ACC112 (cell line): ENCODE measurements around the gene GNAS.

Experiments
- H2AFZ ChIP-seq: fragments of 200-600 bp; sonication (generic); one replicate; pipeline ENCODE4 v1.6.0; 2017; ENCODE audit warnings: antibody characterized with exemption, low read length; ENCODE audit not compliant: unreplicated experiment
- H3K27ac ChIP-seq: fragments of 200-600 bp; sonication (generic); 2 replicates; pipeline ENCODE4 v1.5.1; 2014; ENCODE audit warnings: low read depth, mild to moderate bottlenecking, antibody characterized with exemption, low read length, moderate library complexity
- H3K27me3 ChIP-seq: fragments of 200-600 bp; sonication (generic); 2 replicates; pipeline ENCODE4 v1.6.1; 2014; ENCODE audit warnings: mild to moderate bottlenecking, antibody characterized with exemption, low read length, moderate library complexity, mixed read lengths; ENCODE audit not compliant: insufficient read depth
- H3K36me3 ChIP-seq: fragments of 200-600 bp; sonication (generic); 2 replicates; pipeline ENCODE4 v1.6.1; 2016; ENCODE audit warnings: mild to moderate bottlenecking, antibody characterized with exemption, low read length, moderate library complexity, mixed read lengths; ENCODE audit not compliant: insufficient read depth
- H3K4me1 ChIP-seq: fragments of 200-600 bp; sonication (generic); one replicate; pipeline ENCODE4 v1.6.1; 2016; ENCODE audit warnings: low read length, mixed read lengths; ENCODE audit not compliant: insufficient read depth, unreplicated experiment, control insufficient read depth
- H3K4me3 ChIP-seq: fragments of 200-600 bp; sonication (generic); 2 replicates; pipeline ENCODE4 v1.5.1; 2014; ENCODE audit warnings: mild to moderate bottlenecking, low read depth, low read length
- H3K79me2 ChIP-seq: fragments of 200-600 bp; sonication (generic); one replicate; pipeline ENCODE4 v1.6.0; 2016; ENCODE audit warnings: low read length; ENCODE audit not compliant: control insufficient read depth, unreplicated experiment, insufficient read depth

Gene GNAS

GRCh38 chr20:58908941-58909340 is 56.4 kb downstream of the GNAS start:
- H3K4me3 ChIP-seq, result no peak overlapping the region
- H3K4me1 ChIP-seq, result peaks cover 18% of the 10 kb centered on the region
- H3K79me2 ChIP-seq, result peaks cover 22% of the 10 kb centered on the region
- peaks cover 53% of the 10 kb centered on the region for H3K36me3 ChIP-seq
- no peaks in the 10 kb centered on the region for H3K27me3 ChIP-seq
- no peak overlapping the region for H2AFZ ChIP-seq
- no peak overlapping the region for H3K27ac ChIP-seq

DNA sequence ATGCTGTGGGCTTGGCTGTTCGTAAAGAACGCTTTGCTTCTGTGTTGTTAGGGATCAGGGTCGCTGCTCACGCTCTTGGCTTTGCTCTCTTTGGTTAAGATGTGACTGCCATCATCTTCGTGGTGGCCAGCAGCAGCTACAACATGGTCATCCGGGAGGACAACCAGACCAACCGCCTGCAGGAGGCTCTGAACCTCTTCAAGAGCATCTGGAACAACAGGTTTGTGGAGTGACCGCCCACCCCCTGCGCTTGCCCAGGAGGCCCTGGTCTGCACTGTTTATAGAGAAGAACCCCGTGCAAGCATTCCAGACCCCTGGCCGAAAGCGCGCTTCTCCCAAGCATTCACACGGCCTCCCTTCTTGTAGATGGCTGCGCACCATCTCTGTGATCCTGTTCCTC is 57.1 kb downstream of the GNAS start:
- H3K79me2 ChIP-seq, result peaks cover 20% of the 10 kb centered on the region
- H3K36me3 ChIP-seq, result peaks cover 53% of the 10 kb centered on the region
- H3K4me1 ChIP-seq, result peaks cover 18% of the 10 kb centered on the region
- no peak overlapping the region for H2AFZ ChIP-seq
- no peaks in the 10 kb centered on the region for H3K27me3 ChIP-seq
- H3K27ac ChIP-seq, result no peak overlapping the region
- no peak overlapping the region for H3K4me3 ChIP-seq

GRCh38 chr20:58910473-58910872 is 58.0 kb downstream of the GNAS start:
- no peaks in the 10 kb centered on the region for H3K27me3 ChIP-seq
- peaks cover 45% of the 10 kb centered on the region for H3K36me3 ChIP-seq
- no peak overlapping the region for H2AFZ ChIP-seq
- H3K4me3 ChIP-seq, result no peak overlapping the region
- no peak overlapping the region for H3K27ac ChIP-seq
- peaks cover 18% of the 10 kb centered on the region for H3K4me1 ChIP-seq
- peaks cover 13% of the 10 kb centered on the region for H3K79me2 ChIP-seq

- Histone ChIP-seq H3K27me3 (no peaks in the 10 kb centered on the region), H3K79me2 (peaks cover 13% of the 10 kb centered on the region), H2AFZ (no peak overlapping the region), H3K4me1 (peaks cover 18% of the 10 kb centered on the region), H3K4me3 (no peak overlapping the region), H3K36me3 (peaks cover 37% of the 10 kb centered on the region), H3K27ac (no peak overlapping the region)
These were observed 58.8 kb downstream of the GNAS start for GRCh38 chr20:58911309-58911708.

DNA sequence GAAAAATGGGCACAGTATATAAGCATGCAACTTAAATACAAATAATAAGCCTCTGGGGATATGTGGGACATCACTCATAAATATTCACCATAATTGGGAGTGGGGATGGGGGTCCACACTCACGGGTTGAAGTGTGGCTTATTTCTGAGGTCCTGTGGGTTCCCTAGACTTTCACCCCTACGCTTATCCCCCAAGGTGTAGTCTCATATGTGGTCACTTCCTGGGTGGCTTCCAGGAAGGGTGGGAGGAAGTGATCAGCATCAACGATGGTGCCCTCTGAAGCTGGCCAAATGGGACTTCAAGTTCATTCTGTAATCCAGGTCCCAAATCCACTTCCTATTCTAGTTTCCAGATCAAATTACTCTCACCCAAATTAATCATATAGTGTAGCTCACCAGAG is 59.5 kb downstream of the GNAS start:
- no peak overlapping the region for H3K4me3 ChIP-seq
- no peak overlapping the region for H3K27ac ChIP-seq
- peaks cover 13% of the 10 kb centered on the region for H3K79me2 ChIP-seq
- H3K27me3 ChIP-seq, result no peaks in the 10 kb centered on the region
- H2AFZ ChIP-seq, result no peak overlapping the region
- peaks cover 13% of the 10 kb centered on the region for H3K4me1 ChIP-seq
- H3K36me3 ChIP-seq, result peaks cover 37% of the 10 kb centered on the region

DNA sequence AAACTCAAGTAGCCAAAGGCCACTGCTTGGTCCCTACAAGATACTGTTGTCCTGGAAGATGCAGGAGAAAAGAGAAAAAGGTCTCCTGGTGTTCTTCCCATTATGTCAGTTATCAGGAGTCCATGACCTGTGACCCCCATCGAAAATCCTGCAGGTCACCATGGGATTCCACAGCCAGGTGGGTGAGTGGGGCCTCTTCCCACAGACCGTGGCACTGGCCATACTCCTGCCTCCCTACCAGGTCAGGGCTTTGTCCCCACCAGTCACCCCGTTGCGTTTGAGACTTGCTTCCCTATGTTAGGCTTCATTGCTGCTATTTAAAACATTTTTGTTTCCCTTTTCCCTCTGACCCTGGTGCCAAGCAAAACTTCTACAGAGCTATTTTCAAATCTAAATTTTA is 60.6 kb downstream of the GNAS start:
- H3K4me3 ChIP-seq, result no peak overlapping the region
- H3K27ac ChIP-seq, result no peak overlapping the region
- H3K4me1 ChIP-seq, result peaks cover 4% of the 10 kb centered on the region
- H3K27me3 ChIP-seq, result no peaks in the 10 kb centered on the region
- H3K36me3 ChIP-seq, result peaks cover 36% of the 10 kb centered on the region
- H3K79me2 ChIP-seq, result peaks cover 12% of the 10 kb centered on the region
- H2AFZ ChIP-seq, result no peak overlapping the region

GRCh38 chr20:58918621-58919020 is 66.1 kb downstream of the GNAS start:
- Histone ChIP-seq H3K27me3 (peaks cover 4% of the 10 kb centered on the region; the same call in 1 of the 2 replicates), H3K4me1 (no peaks in the 10 kb centered on the region), H3K4me3 (no peak overlapping the region), H3K79me2 (no peaks in the 10 kb centered on the region), H3K27ac (no peak overlapping the region), H2AFZ (no peak overlapping the region), H3K36me3 (no peaks in the 10 kb centered on the region)

- Histone ChIP-seq H3K79me2 (no peaks in the 10 kb centered on the region), H3K36me3 (no peaks in the 10 kb centered on the region), H2AFZ (no peak overlapping the region), H3K27me3 (peaks cover 4% of the 10 kb centered on the region; the same call in 1 of the 2 replicates), H3K4me3 (no peak overlapping the region), H3K4me1 (no peaks in the 10 kb centered on the region), H3K27ac (no peak overlapping the region)
These were observed 69.0 kb downstream of the GNAS start for GRCh38 chr20:58921564-58921963.

DNA sequence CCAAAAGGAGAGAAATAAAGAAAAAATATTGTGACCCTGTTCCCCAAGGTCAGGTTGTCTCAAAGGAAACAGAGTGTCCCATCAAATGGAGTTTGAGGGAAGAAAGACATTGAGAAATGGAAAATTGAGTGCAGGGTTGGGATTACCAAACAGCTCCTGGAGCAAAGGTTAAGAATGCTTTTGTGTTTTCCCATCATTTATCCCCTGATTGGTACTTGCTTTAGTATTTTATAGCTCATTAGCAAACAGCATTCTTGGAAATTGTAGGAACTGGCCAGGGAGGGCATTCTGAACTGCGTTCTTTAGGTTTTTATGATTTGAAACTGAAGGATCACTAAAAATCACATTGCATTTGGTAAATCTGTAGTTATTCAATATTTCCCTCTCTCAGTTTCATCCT is 69.5 kb downstream of the GNAS start:
- Histone ChIP-seq H3K27ac (no peak overlapping the region), H3K4me1 (no peaks in the 10 kb centered on the region), H3K79me2 (no peaks in the 10 kb centered on the region), H2AFZ (no peak overlapping the region), H3K4me3 (no peak overlapping the region), H3K27me3 (peaks cover 4% of the 10 kb centered on the region; the same call in 1 of the 2 replicates), H3K36me3 (no peaks in the 10 kb centered on the region)

- no peaks in the 10 kb centered on the region for H3K79me2 ChIP-seq
- peaks cover 4% of the 10 kb centered on the region; the same call in 1 of the 2 replicates for H3K27me3 ChIP-seq
- no peak overlapping the region for H3K27ac ChIP-seq
- no peak overlapping the region for H3K4me3 ChIP-seq
- H3K4me1 ChIP-seq, result no peaks in the 10 kb centered on the region
- no peaks in the 10 kb centered on the region for H3K36me3 ChIP-seq
- H2AFZ ChIP-seq, result no peak overlapping the region
These were observed 70.7 kb downstream of the GNAS start for GRCh38 chr20:58923117-58923712.

- H3K36me3 ChIP-seq, result no peaks in the 10 kb centered on the region
- H3K27me3 ChIP-seq, result peaks cover 8% of the 10 kb centered on the region; the same call in 1 of the 2 replicates
- no peaks in the 10 kb centered on the region for H3K79me2 ChIP-seq
- H3K4me1 ChIP-seq, result no peaks in the 10 kb centered on the region
- no peak overlapping the region for H3K27ac ChIP-seq
- no peak overlapping the region for H2AFZ ChIP-seq
- H3K4me3 ChIP-seq, result no peak overlapping the region
These were observed 74.4 kb downstream of the GNAS start for GRCh38 chr20:58926802-58927489.
